ENCODE measurements around the gene SLC1A3.

DNA sequence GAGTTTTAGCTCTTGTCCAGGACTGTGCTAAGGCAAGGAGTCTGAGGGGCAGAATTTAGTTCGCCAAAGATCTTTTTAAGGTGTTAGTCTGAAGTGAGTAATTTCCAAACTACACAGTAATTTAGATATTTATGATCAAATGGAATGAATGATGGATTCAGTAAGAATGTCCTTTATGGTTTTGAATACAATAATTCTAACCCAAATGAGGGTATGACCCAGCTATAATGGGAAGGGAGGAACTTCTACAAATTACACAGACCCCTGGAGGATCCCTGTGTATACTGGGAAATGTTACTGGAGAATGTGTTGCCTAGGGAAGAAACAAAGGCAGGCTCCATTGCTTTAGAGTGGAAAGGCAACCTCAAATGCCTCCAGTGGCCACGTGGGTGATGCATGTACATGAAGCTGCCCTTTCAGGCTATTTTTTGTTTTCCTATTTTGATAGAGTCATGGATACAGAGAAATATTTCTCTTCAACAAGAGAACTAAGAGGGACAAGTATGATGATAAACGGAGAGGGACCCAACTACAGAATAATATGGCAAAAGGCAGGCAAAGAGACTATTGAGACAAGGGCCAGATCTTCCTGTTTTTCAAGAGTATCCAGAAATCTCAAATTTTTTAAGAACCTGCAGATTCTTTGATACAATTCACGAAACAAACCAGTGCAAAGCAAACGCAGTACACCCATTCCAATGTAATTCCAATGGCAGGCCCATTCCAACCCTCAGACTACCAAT is 25.4 kb downstream of the SLC1A3 start:
- TF ChIP-seq, protein P1, sequence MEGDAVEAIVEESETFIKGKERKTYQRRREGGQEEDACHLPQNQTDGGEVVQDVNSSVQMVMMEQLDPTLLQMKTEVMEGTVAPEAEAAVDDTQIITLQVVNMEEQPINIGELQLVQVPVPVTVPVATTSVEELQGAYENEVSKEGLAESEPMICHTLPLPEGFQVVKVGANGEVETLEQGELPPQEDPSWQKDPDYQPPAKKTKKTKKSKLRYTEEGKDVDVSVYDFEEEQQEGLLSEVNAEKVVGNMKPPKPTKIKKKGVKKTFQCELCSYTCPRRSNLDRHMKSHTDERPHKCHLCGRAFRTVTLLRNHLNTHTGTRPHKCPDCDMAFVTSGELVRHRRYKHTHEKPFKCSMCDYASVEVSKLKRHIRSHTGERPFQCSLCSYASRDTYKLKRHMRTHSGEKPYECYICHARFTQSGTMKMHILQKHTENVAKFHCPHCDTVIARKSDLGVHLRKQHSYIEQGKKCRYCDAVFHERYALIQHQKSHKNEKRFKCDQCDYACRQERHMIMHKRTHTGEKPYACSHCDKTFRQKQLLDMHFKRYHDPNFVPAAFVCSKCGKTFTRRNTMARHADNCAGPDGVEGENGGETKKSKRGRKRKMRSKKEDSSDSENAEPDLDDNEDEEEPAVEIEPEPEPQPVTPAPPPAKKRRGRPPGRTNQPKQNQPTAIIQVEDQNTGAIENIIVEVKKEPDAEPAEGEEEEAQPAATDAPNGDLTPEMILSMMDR (IDR thresholded peaks at IDR 0.05) = no peak
- TF ChIP-seq EZH2 (IDR thresholded peaks at IDR 0.05) (no peak), EZH2phosphoT487 (IDR thresholded peaks at IDR 0.05) (no peak)
